SW480 (cell line): ENCODE results near the gene ARMC8.
"Not testable (repeated sequence)": the region's sequence is repeated elsewhere in the genome, so short reads cannot be mapped to it uniquely, and the experiment has no call there.

ENCODE experiments used
- DNase-seq: peaks from one replicate; pipeline ENCODE4 v3.0.0-alpha.2; 2016; ENCODE audit warnings: low spot score

Gene ARMC8, protein sequence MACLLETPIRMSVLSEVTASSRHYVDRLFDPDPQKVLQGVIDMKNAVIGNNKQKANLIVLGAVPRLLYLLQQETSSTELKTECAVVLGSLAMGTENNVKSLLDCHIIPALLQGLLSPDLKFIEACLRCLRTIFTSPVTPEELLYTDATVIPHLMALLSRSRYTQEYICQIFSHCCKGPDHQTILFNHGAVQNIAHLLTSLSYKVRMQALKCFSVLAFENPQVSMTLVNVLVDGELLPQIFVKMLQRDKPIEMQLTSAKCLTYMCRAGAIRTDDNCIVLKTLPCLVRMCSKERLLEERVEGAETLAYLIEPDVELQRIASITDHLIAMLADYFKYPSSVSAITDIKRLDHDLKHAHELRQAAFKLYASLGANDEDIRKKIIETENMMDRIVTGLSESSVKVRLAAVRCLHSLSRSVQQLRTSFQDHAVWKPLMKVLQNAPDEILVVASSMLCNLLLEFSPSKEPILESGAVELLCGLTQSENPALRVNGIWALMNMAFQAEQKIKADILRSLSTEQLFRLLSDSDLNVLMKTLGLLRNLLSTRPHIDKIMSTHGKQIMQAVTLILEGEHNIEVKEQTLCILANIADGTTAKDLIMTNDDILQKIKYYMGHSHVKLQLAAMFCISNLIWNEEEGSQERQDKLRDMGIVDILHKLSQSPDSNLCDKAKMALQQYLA

DNA sequence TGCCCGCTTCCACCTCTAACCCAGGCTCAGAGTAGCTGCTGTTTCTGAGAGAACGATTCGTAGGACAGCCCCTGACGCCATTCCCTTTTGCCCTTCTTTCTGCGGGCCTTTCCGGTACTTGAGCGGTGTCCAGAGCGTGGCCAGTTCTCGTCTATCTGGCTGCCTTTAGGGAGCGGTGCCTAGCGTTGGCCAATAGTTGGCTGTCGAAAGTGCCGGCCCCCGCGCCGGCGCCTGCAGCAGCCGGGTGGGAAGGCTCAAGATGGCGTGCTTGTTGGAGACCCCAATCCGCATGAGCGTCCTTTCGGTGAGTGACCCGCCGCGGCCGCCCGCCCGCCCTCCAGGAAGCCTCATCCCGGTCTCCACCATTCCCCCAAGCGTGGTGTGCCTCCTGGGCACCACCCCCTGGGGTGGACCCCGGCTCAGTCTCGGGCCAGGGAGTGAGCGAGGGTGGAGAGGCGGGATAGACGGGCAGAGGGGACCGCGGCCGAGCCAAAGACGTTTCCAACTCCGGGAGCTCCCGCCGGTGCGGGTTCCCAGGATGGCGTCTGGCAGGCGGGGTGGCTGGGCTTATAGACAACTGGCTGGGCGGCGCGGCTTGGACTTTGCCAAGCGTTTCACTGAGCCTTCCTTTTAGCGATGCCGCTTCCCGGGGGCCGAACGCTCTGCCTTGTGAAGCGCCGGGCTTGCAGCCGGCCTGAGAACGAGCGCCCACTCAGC lies at the start of gene ARMC8:
TSS of gene ARMC8 (plus strand) at position 6 of the 717 bp plus-strand sequence. CDS start at position 260, 254 bp downstream.
- peak; percentile 62 for DNase-seq

DNA sequence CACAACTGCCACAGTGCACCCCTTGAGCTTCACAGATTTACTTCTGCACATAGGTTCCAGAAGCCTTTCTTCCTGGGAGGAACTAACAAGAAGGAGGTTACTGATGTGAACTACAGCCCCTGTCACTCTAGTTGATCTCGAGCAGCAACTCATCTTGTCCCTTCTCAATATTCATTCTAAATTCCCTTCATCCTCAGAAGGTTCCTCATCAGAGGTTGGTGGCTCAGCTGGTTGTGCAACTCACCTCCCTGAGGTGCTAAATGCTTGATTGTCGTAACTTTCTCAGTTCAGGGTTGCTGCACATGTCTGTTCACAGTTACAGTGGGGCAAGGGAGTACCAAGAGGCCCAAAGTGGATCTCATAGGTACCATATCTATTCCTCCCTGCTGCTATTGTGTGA lies 49.2 kb upstream of the ARMC8 start:
- no peak for DNase-seq

DNA sequence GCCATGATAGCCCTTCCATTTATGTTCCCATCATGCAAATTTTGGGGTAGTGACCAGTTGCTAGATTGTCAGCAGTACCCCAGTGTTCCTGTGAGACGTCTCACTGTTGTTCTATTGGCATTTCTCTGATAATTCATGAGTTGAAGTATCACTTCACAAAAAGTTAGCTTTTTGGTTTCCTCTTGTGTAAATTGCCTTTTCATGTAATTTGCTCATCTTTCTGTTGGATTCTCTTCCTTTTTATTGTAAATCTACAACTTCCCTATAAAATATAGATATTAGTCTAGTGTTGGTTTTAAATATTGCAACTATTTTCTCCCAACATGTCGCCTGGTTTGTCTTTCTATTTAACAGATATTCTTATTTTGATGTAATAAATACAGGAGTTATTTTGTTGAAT lies 47.4 kb upstream of the ARMC8 start:
- DNase-seq: no peak

DNA sequence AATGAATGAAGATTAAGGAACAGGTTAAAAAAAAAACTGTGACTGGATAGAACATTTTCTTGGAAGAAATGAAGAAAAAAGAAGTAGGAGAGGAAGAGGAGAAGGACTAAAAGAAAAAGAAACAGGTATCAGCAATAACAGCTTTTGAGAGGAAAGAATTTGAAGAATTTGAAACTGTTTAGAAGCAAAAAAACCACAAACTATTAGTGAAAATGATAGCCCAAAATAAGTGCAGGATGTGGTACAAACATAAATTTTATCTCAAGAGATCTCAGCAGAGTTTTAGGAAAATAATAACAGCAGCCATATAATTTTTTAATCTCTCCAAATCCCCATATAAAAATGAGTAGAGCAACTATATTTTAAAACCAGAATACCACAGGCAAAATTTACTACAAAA lies 46.2 kb upstream of the ARMC8 start:
- no peak for DNase-seq

DNA sequence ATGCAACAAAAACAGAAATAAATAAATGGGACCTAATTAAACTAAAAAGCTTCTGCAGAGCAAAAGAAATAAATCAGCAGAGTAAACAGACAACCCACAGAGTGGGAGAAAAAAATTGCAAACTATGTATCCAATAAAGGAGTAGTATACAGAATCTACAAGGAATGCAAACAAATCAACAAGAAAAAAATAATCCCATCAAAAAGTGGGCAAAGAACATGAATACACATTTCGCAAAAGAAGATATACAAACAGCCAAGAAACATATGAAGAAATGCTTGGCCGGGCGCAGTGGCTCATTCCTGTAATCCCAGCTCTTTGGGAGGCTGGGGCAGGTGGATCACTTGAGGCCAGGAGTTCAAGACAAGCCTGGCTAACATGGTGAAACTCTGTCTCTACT lies 44.9 kb upstream of the ARMC8 start:
- DNase-seq: not testable (repeated sequence)

DNA sequence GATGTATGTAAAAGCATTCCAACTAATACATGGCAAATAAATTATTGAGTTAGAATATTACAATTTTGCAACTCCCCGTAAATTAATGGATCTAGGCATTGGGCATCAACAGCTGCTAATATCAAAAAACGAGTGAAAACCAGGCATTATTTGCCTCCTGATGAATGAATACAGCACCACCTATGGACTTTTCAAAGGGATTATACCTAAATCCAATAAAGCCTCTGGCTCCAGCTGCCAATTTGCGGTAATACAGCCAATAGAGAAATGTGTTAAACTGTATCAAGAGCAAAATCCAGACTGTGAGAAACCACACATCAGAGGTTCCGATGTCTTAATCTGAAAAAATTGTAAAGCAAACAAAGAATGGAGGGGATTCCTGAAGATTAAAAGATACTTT lies 38.6 kb upstream of the ARMC8 start:
- DNase-seq: peak; percentile 11

DNA sequence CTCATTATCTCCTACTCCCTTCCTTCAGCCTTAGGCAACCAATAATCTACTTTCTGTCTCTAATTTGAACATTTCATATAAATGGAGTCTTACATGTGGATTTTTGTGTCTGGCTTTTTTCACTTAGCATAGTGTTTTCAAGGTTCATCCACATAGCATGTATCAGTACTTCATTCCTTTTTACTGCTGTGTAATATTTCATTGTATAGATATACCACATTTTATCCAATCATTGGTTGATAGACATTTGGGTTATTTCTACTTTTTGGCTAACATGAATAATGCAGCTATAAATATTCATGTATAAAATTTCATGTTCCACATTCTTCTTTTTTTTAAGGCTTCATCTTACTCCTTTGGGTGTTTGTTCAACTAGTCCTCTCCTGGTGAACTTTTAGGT lies 32.6 kb upstream of the ARMC8 start:
- no peak for DNase-seq

DNA sequence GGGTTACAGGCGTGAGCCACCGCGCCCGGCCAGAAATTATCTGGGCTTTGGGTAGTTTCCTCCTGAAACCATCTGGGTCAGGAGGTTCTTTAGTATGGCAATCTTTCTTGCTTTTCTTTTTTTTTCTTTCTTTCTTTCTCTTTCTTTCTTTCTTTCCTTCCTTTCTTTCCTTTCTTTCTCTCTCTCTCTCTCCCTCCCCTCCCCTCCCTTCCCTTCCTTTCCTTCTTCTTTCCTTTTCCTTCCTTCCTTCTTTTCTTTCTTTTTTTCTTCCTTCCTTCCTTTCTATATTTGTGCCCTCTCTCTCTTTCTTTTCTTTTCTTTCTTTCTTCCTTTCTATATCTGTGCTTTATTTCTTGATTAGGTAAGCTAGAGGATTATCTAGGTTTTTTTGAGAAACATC lies 29.4 kb upstream of the ARMC8 start:
- DNase-seq: no peak

DNA sequence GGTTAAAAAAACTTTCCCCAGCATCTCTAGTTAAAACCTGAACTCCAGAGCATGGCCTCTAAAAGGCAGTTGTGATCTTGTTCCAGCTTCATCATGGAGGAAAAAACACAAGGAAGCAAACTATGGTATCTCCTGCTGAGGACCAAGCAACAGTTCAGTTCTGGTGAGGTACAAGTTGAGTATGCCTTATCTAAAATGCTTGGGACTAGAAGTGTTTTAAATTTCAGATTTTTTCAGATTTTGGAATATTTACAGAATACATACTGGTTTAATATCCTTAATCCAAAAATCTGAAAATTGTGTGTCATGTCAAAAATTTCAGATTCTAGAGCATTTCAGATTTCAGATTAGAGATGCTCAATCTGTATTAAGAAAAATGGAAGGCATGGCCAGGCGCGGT lies 22.0 kb upstream of the ARMC8 start:
- no peak for DNase-seq

DNA sequence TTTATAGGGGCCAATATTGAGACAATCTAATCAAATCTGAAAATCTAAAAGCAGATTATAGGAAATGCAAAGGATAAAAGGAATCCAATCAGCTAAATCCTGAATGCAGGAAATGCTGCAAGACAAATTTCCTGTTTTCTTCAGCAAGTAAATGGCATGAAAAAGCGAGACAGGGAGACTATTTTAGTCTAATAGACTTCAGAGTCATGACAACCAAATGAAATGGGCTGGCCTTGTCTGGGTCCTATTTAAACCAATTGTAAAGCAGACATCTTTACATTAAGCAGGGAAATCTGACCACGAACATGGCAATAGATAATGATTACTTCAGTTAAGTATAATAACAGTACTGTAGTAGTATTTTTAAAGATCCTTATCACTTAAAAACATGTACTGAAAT lies 14.5 kb upstream of the ARMC8 start:
- DNase-seq: no peak

DNA sequence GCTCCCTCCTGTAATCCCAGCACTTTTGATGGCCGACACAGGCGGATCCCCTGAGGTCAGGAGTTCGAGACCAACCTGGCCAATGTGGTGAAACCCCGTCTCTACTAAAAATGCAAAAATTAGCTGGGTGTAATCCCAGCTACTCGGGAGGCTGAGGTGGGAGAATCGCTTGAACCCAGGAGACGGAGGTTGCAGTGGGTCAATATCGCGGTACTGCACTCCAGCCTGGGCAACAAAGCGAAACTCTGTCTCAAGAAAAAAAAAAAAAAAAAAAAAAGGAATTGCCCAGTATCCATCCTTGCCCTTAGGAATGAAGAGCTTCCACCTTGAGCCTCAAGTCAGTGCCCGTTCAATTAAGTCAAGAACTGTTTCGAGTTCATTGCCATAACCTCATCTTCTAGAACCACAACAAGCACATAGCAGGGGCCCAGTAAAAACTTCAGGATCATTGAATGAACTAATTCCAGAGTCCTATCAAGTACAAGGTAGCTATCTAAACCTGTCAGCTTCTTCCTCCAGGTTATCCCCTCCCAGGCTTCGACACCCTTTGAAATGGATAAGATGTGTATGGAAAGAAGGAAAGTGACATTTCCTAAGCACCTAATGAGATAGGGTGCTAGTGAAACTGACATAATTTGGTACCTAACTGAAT lies 13.2 kb upstream of the ARMC8 start:
- DNase-seq: no peak

DNA sequence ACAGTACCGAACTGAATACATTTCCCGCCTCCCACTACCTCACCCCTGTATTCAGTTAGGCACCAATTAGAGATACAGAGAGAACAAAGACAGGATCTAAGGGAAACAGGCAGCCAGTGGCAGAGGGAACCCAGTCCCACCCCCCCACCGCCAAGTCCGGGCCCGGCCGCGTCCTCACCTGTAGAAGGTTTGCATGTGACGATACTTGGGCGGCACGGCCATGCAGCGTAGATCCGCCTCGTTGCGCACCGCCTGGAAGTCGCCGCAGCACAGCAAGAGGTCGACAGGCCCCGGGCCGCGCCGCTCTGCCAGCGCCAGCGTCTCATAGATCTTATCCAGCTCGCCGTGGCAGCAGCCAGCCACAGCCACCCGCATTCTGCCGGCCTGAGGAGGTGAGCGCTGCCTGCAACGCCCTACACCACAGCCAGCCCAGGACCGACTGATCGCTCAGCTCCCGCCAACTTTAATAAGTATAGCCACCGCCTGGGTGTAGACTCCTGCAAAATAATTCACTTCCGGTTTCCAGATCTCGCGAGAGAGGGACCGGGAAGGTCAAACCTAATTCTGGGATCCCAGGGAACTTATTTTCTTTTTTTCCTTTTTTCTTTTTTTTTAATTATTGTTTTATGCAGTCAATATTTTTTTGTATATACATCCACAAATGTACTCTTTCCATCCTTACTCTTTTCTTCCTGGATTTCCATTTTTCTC lies 12.5 kb upstream of the ARMC8 start, which contains the start of gene DBR1:
TSS of gene DBR1 (minus strand) at position 501 of the 711 bp plus-strand sequence. CDS start at position 375, 126 bp downstream.
- DNase-seq: peak; percentile 87

DNA sequence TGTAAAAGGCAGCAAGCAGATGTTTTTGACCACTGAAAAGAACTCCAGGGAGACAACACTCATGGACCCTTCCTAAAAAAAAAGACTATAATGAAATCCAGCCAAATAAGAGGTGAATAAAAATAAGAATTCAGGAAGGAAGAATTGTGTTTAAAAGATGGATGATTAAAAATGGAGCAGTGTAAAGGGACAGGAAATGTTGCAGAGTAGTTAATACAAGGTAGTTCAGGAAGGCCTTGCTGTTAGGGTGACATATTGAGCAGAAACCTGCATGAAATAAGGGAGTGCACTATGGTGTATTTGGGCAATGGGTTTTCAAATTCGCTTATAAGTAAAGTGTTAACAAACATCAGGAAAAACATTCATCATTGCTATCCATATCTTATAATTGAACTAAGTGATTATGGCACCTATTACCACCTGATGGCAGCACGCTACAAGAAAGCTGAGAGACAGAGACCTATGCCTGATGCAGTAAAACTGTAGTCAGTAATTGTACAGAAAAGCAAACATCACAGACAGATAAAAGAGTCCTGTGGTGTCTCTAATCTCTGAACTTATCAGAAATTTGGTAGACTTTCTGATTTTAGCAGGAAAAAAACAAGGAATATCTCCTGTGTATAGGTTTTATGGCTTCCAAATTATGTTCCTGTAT lies 6.6 kb upstream of the ARMC8 start:
- DNase-seq: peak; percentile 77

DNA sequence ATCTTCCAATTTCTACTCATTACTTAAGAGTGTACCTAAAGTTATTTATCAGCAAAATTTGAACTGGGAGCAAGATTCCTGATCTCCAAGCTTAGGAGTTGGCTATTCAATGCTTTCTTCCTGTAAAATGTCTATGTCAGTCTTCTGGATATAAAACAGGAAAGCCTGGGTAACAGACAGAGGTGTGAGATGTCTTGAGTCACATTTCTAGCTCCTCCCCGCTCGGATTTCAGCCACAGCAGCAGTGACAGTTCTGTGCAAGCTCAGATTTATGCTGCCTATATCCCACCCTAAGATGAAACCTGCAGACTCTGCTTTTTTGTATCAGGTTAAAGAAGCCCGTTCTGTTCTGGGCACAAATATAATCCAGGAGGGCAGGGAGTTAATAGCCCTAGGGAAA lies 2.1 kb upstream of the ARMC8 start:
- DNase-seq: no peak

DNA sequence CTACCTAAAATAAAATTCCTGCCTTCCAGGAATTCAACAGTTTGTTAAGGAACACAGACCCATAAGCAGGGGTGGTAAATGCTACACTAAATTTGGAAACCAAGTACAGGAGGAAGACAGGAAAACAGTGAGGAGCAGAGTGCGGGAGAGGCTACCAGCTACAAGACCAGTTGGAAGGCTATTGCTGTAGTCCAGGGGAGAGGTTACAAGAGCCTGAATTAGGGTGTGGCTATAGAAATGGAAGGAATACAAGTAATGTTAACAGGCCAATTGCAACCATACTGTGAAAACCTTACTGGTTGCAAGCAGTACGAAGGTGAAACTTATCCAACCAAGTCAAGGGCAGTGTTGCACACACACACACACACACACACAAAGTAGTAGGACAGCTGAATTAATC lies 880 bp upstream of the ARMC8 start:
- peak; percentile 67 for DNase-seq

DNA sequence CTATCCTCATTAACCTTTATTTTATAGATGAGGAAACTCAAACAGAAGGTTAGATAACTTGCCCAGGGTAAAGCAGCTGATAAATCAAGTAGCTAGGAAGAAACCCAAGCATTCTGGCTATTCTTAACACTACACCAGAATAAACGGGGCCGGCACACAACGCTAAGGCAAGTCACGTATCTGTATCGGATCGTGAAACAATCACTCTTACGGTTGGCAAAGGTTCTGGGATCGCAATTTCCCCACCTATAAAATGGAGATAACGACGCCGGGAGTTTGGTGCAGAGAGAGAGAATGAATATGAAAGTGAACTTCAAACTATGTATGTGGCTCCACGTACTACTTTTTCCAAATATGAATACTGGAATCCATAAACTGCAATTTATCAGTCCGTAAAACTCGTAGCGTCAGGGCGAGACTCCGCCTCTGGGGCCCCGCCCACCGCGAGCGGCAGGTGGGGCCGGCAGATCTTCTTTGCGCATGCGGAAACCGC lies 252 bp upstream of the ARMC8 start:
- peak; percentile 90 for DNase-seq

DNA sequence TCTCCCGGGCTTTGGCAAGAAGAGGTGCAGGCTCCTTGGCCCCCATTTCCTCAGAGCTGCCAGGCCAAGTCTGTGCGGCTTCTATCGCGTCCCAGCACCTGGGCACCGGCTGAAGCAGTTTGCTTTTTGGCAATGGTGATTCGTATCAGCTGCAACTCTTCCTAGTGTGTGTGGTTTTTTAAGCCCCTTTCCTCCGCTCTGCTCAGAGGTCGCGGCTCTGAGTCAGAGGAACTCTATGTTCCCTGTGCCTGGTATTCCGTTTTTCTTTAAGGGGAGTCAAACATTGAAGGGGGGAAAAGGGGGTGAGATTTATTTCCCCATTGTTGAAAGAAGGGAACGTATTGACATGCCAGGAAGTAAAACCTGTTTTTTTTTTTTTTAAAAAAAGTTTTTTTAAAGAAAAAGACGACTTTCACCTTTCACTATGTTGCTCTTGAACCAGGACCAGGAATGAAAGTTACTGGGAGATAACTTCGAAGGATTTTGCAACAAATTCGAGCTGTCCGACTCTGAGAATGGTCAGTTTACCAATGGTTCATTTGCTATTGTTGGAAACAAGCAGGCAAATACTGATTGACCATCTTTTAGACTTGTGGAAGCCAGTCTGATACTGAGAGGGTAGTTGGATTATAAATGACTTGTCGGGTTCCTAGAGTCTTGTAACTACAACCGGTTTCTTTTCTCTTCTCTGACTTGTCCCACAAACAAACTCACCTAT lies 1.1 kb downstream of the ARMC8 start:
- DNase-seq: no peak

DNA sequence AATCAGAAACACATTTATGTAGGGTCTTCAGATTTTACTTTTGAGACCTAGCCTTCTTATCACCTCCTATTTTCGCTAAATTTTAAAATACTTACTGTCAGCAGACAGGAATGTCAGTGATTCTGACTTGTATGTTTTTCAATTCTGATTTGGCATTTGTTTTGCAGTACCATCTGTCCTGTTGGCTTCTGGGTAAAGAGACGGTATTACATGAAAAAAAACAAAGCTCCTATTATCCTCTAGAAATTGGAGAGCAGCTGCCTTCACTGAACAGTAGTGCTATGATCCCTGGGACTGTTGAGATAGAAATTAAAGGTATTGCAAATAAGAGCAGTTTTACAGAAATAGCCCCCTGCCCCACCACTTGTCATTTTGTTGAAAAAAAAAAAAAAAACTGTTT lies 8.4 kb downstream of the ARMC8 start:
- no peak for DNase-seq

DNA sequence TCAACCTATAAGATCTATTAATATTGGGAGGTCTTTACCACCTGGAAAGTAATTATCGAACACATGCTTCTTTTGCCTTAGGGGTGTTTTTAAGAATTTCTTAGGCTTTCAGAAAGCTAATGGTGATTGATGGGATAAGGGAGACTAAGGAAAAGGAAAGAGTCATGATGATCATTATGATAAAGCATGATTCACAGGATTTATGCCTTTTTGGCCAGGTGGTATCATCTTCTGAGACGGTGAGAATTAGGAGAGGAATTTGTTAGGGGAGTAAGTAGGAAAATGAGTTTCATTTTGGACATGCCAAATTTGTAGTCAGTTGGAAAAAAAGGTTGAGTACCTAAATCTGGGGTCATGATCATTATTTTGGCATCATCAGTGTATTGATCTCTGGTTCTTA lies 8.9 kb downstream of the ARMC8 start:
- no peak for DNase-seq

DNA sequence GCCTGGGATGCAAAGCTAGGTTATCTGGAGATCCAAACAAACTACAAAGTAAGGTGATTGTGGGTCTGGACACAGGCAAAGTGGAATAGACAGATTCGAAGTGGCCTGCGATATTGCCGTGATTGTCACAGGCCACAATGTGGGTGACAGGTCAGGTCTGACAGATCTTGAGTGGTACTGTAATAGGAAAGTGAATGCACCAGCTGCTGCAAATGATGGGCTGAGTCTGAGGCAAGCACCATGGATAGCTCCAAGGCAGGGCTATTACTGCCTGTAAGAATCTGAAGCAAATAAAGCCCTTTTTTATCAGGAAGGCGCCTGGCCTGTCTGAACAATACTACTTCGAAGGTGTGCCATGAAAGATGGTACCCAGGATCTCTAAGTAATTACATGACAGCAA lies 10.0 kb downstream of the ARMC8 start:
- DNase-seq: peak; percentile 13
